MG63 (cell line): Measurements from ENCODE around the gene GPT2. TPM values are rescaled to one million over a fixed set of nuclear protein-coding genes. Genes with fewer than 3 reads are reported as not detected.

Source experiments
- DNase-seq: peaks from one replicate; pipeline ENCODE4 v3.0.0-alpha.2; 2020
- H3K27me3 ChIP-seq: fragments of 250-450 bp; sonication (Bioruptor Pico); 2 replicates; pipeline ENCODE4 v1.5.1; 2020; ENCODE audit warnings: mild to moderate bottlenecking, moderate library complexity
- H3K36me3 ChIP-seq: fragments of 250-450 bp; sonication (Bioruptor Pico); 2 replicates; pipeline ENCODE4 v1.5.1; 2020; ENCODE audit warnings: mild to moderate bottlenecking, moderate library complexity
- H3K4me3 ChIP-seq: fragments of 250-450 bp; sonication (Bioruptor Pico); 2 replicates; pipeline ENCODE4 v1.5.1; 2020; ENCODE audit warnings: mild to moderate bottlenecking, moderate library complexity
- H3K9me3 ChIP-seq: fragments of 250-450 bp; sonication (Bioruptor Pico); 2 replicates; pipeline ENCODE4 v1.5.1; 2020; ENCODE audit warnings: mild to moderate bottlenecking, moderate library complexity
- total RNA-seq: library from RNA; depleted of rRNA; stranded (reverse); fragments of >200 nt; shearing (Covaris generic); gene quantifications from 2 replicates; pipeline ENCODE4 v1.2.3, GENCODE V29; 2014; ENCODE audit warnings: low replicate concordance; rRNA removed

Gene GPT2
- total RNA-seq, 1 experiment from 2014 or later = 67.1 TPM

DNA sequence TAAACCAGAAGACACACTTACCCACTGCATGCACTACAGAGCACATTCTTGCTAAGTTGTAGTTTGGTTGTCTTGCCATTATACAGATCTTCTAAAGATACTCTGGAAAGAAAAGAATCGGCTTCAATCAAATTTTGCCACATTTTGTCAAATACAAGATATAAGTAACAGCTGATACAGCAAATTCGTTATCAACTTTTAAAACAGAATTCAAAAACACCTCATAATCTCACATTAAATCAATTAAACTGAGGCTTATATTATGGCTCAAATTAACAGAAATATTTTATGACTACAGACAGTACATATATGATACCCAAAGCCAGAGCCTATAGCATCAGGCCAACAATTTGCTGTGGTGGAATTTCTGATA lies 83.9 kb downstream of the GPT2 start:
- H3K27me3 ChIP-seq = no peaks in the 10 kb centered on the region
- H3K4me3 ChIP-seq = no peak overlapping the region
- no peaks in the 10 kb centered on the region for H3K9me3 ChIP-seq
- no peak for DNase-seq
- H3K36me3 ChIP-seq = peaks cover 90% of the 10 kb centered on the region

DNA sequence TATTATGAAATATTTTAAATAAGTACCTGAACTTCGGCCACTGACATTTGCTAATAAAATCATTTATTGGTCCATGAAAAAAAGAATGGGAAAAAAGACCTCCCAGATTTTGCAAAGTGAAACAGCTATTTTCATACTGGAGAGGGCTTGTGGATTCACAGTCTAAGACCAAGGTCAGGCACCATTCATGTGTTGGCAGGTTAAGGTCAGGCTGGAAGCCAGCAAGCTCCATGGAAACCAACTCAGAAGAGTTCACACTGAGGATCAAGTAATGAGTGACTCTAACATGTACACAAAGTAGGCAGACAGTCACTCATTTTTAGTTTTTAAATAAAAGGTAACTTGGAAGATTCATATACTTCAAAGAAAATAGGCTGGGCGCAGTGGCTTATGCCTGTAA lies 85.9 kb downstream of the GPT2 start:
- H3K27me3 ChIP-seq = no peaks in the 10 kb centered on the region
- H3K36me3 ChIP-seq = peaks cover 70% of the 10 kb centered on the region
- H3K9me3 ChIP-seq = no peaks in the 10 kb centered on the region
- H3K4me3 ChIP-seq = no peak overlapping the region
- DNase-seq = peak; percentile 39

DNA sequence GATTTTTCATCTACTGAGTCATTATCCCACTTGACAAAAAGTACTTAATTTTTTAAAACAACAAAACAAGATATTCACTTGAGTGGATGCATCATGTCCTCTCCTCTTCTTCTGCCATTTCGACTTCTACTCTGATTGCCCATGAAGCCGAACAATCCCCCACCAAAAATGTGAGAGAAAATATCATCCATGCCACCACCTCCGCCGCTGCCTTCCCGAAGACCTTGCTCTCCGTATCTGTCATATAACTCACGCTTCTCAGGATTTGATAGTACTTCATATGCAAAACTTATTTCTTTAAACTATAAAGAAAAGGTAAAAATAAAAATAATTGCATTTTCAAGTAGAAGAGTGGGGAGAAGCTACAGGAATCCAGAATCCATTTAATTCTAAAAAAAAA lies 87.1 kb downstream of the GPT2 start:
- no peaks in the 10 kb centered on the region for H3K9me3 ChIP-seq
- no peak overlapping the region; the same call in 1 of the 2 replicates for H3K4me3 ChIP-seq
- DNase-seq = no peak
- H3K36me3 ChIP-seq = peaks cover 59% of the 10 kb centered on the region
- no peaks in the 10 kb centered on the region for H3K27me3 ChIP-seq

DNA sequence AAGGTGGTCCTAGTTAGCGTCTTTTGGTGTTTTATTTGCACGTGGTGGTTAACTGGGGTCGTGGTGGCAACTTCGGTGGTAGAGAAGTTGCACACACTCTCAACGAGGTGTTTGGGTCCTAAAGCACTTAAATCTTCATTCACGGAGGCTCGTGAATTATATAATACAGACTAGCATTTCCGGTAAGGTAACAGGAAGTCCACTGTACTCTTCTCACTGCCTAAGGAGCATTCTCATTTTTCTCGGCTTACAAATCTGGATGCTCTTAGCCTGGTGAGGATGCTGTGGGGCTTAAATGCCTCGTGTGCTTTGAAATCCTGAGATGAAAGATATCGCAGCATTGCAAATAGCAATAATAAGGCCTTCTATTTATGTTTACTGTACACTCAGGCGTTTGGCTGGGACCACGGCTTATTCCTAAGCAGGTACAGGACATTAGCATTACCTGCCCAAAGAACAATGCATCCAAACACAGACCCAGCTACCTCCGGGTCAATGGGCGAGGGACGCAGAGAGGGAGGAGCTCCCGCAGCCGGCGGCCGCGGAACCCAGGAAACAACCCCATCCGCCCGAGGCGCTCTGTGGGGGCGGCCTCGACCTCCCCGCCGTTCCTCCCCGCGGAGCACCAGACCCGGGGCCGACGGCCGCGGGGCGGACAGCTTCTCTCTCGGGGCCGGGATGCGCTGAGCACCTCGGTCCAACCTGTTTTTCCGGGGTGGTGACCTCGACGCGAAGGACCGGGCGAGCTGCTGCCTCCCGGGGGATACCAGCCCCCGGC lies 88.5 kb downstream of the GPT2 start:
- peaks cover 46% of the 10 kb centered on the region for H3K36me3 ChIP-seq
- H3K4me3 ChIP-seq = peak overlapping the region; percentile 95
- H3K9me3 ChIP-seq = no peaks in the 10 kb centered on the region
- peak; percentile 59 for DNase-seq
- no peaks in the 10 kb centered on the region for H3K27me3 ChIP-seq

DNA sequence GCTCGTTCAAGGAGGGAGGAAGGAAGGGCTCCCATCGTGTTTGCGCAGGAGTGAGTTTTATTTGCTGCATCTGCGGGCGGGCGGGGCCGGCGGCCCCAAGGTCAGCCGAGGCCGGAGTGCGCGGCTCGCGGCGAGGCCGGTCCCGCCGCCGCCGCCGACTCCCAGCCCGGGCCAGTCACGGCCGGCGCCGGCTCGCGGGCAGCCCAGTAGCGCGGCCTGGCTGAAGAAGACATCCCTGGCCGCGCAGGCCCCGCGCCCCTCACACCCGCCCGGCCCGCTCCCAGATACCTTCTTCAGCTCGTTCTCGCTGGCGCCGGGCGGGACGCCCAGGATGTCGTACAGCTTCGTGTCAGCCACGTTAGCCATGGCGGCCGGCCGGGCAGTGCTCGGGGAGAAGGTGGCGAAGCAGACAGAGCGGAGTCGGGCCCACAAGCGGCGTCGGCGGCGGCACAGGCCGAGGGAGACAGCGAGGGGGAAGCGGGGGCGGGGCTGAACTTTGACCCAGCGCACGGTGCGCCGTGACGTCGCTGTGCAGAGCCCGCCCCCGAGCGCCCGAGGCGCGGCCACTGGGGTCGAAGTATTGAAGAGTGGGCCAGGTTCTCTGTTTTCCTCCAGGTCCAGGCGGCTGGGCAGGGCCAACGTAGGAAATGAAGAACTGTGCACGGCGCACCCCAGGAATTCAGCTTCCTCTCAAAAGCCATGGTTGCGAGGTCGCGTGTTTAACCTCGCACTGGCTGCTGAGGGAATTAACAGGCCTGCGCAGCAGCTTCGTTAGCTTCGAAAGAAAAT lies 89.2 kb downstream of the GPT2 start, which contains the start of gene DNAJA2:
Gene DNAJA2, minus strand, starts transcription at position 468 of the 789 bp plus-strand sequence. Its CDS starts 102 bp downstream, at position 366.
- H3K4me3 ChIP-seq = peak within 1 kb of the TSS; percentile 95
- H3K27me3 ChIP-seq = no peaks in the 10 kb centered on the region
- DNase-seq = peak; percentile 94
- no peaks in the 10 kb centered on the region for H3K9me3 ChIP-seq
- H3K36me3 ChIP-seq = peaks cover 38% of the 10 kb centered on the region

DNA sequence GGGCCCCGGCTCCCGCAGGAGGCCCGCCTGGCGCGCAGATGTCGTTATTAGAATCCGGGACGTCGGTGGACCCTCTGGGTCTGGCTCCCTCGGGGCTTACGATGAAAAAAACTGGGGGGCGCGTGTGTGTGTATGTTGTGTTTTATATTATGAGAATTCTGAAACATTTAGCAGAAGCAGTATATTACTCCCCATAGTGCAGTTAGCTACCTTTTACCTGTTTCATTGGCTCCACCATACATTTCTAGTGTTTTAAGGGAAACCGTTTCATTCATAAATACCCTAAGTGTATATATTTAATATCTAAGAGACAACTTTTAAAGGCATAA lies 89.8 kb downstream of the GPT2 start:
- DNase-seq = no peak
- H3K9me3 ChIP-seq = no peaks in the 10 kb centered on the region
- no peaks in the 10 kb centered on the region for H3K27me3 ChIP-seq
- peak overlapping the region; percentile 95 for H3K4me3 ChIP-seq
- peaks cover 32% of the 10 kb centered on the region for H3K36me3 ChIP-seq

DNA sequence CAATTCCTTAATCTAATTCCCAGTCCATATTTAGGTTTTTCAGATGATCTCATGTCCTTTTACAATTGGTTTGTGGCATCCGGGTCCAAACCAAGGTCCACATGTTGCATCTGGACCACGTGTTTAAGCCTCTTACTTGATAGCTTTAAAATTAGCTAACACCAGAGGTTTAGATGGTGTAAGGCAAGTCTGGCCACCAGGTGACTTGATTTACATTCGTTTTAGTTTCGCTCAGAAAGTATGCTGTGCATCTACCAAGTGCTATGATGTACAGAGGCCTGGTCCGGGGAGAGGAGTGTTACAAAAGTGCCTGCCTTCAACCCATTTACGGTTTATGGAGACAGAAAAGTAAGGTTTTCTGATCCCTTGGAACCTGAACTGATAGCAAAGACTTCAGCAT lies 90.2 kb downstream of the GPT2 start:
- Histone ChIP-seq H3K27me3 (no peaks in the 10 kb centered on the region), H3K36me3 (peaks cover 28% of the 10 kb centered on the region), H3K4me3 (peak overlapping the region; percentile 95), H3K9me3 (no peaks in the 10 kb centered on the region)
- DNase-seq = no peak

DNA sequence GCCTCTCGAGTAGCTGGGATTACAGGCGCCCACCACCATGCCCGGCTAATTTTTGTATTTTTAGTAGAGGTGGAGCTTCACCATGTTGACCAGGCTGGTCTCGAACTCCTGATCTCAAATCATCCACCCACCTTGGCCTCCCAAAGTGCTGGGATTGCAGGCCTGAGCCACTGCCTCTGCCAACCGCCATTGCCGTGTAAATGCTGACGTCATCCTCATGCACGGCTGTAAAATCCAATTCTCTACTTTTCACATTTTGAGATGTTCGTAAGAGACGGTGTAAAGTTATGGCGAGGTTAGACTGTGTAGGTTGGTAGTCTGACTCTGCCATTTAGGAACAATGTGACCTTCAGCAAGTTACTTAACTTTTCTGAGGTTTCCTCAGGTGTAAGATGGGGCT lies 91.0 kb downstream of the GPT2 start:
- no peak for DNase-seq
- no peak overlapping the region for H3K4me3 ChIP-seq

DNA sequence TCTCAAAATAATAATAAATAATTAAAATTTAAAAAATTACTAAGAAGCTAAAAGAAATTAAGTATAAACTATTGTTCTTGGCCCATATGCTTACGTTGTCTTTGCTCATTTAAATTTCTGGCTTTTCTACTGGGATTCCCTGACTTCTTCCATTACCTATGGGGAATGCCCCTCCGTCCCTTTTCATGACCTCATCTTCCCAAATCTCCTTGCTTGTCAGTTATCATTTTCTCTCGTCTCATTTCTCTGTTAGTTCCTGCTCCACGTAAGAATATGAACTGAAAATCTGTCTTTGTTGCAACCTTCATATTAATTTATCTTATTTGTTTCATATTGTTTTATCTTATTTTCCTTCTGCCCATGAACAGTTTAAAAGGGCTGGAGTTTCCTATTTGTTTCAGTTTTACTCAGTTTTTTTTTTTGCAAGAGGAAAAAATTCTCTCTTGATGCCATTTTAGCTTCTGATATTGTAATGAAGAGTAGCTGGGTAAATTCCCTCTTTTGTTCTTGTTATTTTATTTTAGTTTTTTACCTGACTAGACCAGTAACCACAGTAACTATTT lies 91.8 kb downstream of the GPT2 start:
- Histone ChIP-seq H3K4me3 (no peak overlapping the region), H3K36me3 (peaks cover 16% of the 10 kb centered on the region), H3K27me3 (no peaks in the 10 kb centered on the region), H3K9me3 (no peaks in the 10 kb centered on the region)
- no peak for DNase-seq

More for the DNA sequence above, 91.0 kb downstream of the GPT2 start:
- Histone ChIP-seq H3K9me3 (no peaks in the 10 kb centered on the region), H3K27me3 (no peaks in the 10 kb centered on the region), H3K36me3 (peaks cover 20% of the 10 kb centered on the region)

DNA sequence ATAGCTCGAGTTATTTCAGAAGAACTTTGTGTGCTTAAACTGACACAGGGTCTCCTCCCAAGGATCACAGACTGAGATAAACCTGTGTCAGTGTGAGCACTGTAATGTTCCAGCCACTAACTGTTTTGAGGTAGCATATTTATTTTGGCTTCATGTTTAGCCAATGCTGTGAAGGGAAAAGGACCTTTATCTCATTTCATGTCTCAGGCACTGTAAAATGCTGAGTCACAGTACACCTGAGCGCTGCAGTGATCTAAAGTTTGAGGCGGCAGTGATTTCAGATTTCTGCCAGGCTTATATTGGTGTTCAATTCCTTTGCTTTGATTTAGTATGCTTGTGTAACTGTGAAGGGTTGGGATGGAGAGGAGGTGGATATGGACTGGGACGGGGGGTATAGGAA lies 92.4 kb downstream of the GPT2 start:
- no peak for DNase-seq
- no peaks in the 10 kb centered on the region for H3K27me3 ChIP-seq

More for the DNA sequence above, 92.4 kb downstream of the GPT2 start:
- H3K4me3 ChIP-seq = no peak overlapping the region
- peaks cover 12% of the 10 kb centered on the region for H3K36me3 ChIP-seq
- no peaks in the 10 kb centered on the region for H3K9me3 ChIP-seq

Other genes with a start within 250 kb of the GPT2 start
- 134 and 163 TPM in 2 replicates for gene VPS35, start 195.2 kb upstream of the GPT2 start, total RNA-seq
- gene ORC6, start 194.7 kb upstream of the GPT2 start, total RNA-seq = 58.2 and 68.2 TPM in 2 replicates
- 0.10 and 0.64 TPM in 2 replicates for gene MYLK3, start 136.0 kb upstream of the GPT2 start, total RNA-seq
- gene C16orf87, start 53.2 kb upstream of the GPT2 start, total RNA-seq = 13.6 and 32.5 TPM in 2 replicates
- 196 and 281 TPM in 2 replicates for gene DNAJA2, start 89.3 kb downstream of the GPT2 start, total RNA-seq